H9 (cell line): Measurements from ENCODE around the gene CCDC88A. TPM values are rescaled to one million over a fixed set of nuclear protein-coding genes. Genes with fewer than 3 reads are reported as not detected.

Source experiments
- DNase-seq: peaks from one replicate; pipeline ENCODE4 v3.0.0-alpha.2; 2017
- H2AFZ ChIP-seq: one replicate; pipeline ENCODE4 v1.6.1; 2013; ENCODE audit warnings: mild to moderate bottlenecking, low read length, control low read depth, moderate library complexity
- H2AK5ac ChIP-seq: 2 replicates; pipeline ENCODE4 v1.6.1; 2013; ENCODE audit warnings: low read length, control low read depth, mixed read lengths; ENCODE audit not compliant: insufficient read length
- H2BK120ac ChIP-seq: one replicate; pipeline ENCODE4 v1.6.1; 2013; ENCODE audit warnings: low read depth, mild to moderate bottlenecking, low read length, control low read depth, inconsistent platforms; ENCODE audit not compliant: poor library complexity, severe bottlenecking
- H2BK12ac ChIP-seq: 2 replicates; pipeline ENCODE4 v1.6.1; 2013; ENCODE audit warnings: low read length, control low read depth, mixed read lengths, low read depth; ENCODE audit not compliant: insufficient read length
- H2BK15ac ChIP-seq: 2 replicates; pipeline ENCODE4 v1.6.1; 2013; ENCODE audit warnings: low read depth, low read length, control low read depth
- H2BK20ac ChIP-seq: one replicate; pipeline ENCODE4 v1.6.1; 2013; ENCODE audit warnings: low read depth, mild to moderate bottlenecking, low read length, control low read depth, inconsistent platforms; ENCODE audit not compliant: poor library complexity, severe bottlenecking
- H2BK5ac ChIP-seq: 2 replicates; pipeline ENCODE4 v1.6.1; 2013; ENCODE audit warnings: low read length, control low read depth, mixed read lengths; ENCODE audit not compliant: insufficient read length
- H3K14ac ChIP-seq: 2 replicates; pipeline ENCODE4 v1.6.1; 2013; ENCODE audit warnings: low read length, control low read depth; ENCODE audit not compliant: insufficient read depth
- H3K18ac ChIP-seq: 2 replicates; pipeline ENCODE4 v1.6.1; 2013; ENCODE audit warnings: low read depth, mild to moderate bottlenecking, mixed read lengths, low read length, control low read depth; ENCODE audit not compliant: insufficient read length
- H3K23ac ChIP-seq: 2 replicates; pipeline ENCODE4 v1.6.1; 2013; ENCODE audit warnings: low read length, control low read depth, mixed read lengths, low read depth; ENCODE audit not compliant: insufficient read length
- H3K23me2 ChIP-seq: 2 replicates; pipeline ENCODE4 v1.6.1; 2013; ENCODE audit warnings: low read depth, mild to moderate bottlenecking, mixed read lengths, low read length, control low read depth; ENCODE audit not compliant: insufficient read length, poor library complexity, severe bottlenecking
- H3K27ac ChIP-seq: 2 replicates; pipeline ENCODE4 v1.5.1; 2013; ENCODE audit warnings: low read length, control low read depth, mixed read lengths, low read depth; ENCODE audit not compliant: insufficient read length
- H3K27me3 ChIP-seq: 2 replicates; pipeline ENCODE4 v1.6.1; 2013; ENCODE audit warnings: low read length, control low read depth, inconsistent platforms; ENCODE audit not compliant: insufficient read depth
- H3K4ac ChIP-seq: 2 replicates; pipeline ENCODE4 v1.6.1; 2013; ENCODE audit warnings: low read depth, mild to moderate bottlenecking, control low read depth, inconsistent platforms, low read length, moderate library complexity
- H3K4me1 ChIP-seq: 2 replicates; pipeline ENCODE4 v1.6.1; 2013; ENCODE audit warnings: low read length, control low read depth, inconsistent platforms; ENCODE audit not compliant: insufficient read depth
- H3K4me2 ChIP-seq: 2 replicates; pipeline ENCODE4 v1.6.1; 2013; ENCODE audit warnings: low read length, control low read depth, mixed read lengths; ENCODE audit not compliant: insufficient read length, insufficient read depth
- H3K56ac ChIP-seq: 2 replicates; pipeline ENCODE4 v1.6.1; 2013; ENCODE audit warnings: low read depth, mild to moderate bottlenecking, mixed read lengths, low read length, control low read depth; ENCODE audit not compliant: insufficient read length
- H3K79me1 ChIP-seq: 2 replicates; pipeline ENCODE4 v1.6.1; 2013; ENCODE audit warnings: low read depth, mild to moderate bottlenecking, moderate library complexity, low read length, control low read depth, inconsistent platforms; ENCODE audit not compliant: insufficient read depth, poor library complexity, severe bottlenecking
- H3K79me2 ChIP-seq: 2 replicates; pipeline ENCODE4 v1.6.1; 2013; ENCODE audit warnings: low read length, control low read depth, inconsistent platforms; ENCODE audit not compliant: insufficient read depth
- H3K9ac ChIP-seq: 2 replicates; pipeline ENCODE4 v1.6.1; 2013; ENCODE audit warnings: low read length, control low read depth, mixed read lengths; ENCODE audit not compliant: insufficient read length; ENCODE audit errors: extremely low read depth
- H3K9me3 ChIP-seq: one replicate; pipeline ENCODE4 v1.6.1; 2013; ENCODE audit warnings: low read depth, low read length, inconsistent platforms; ENCODE audit not compliant: control insufficient read depth
- H3T11ph ChIP-seq: one replicate; pipeline ENCODE4 v1.6.1; 2013; ENCODE audit warnings: mild to moderate bottlenecking, low read length, control low read depth, inconsistent platforms
- H4K20me1 ChIP-seq: one replicate; pipeline ENCODE4 v1.6.1; 2013; ENCODE audit not compliant: control insufficient read depth, insufficient read length, insufficient read depth
- H4K5ac ChIP-seq: 2 replicates; pipeline ENCODE4 v1.6.1; 2013; ENCODE audit warnings: low read depth, mild to moderate bottlenecking, mixed read lengths, low read length, control low read depth; ENCODE audit not compliant: insufficient read length
- H4K8ac ChIP-seq: replicated peaks from 2 replicates; pipeline ENCODE4 v1.6.1; 2013; ENCODE audit warnings: low read length, control low read depth, mixed read lengths, low read depth; ENCODE audit not compliant: insufficient read length
- H4K91ac ChIP-seq: 2 replicates; pipeline ENCODE4 v1.6.1; 2013; ENCODE audit warnings: low read depth, mild to moderate bottlenecking, moderate library complexity, mixed read lengths, low read length, control low read depth; ENCODE audit not compliant: insufficient read length
- H3K27ac Mint-ChIP-seq, 3 experiments: 2 replicates in 2 of 3; 3 replicates in 1 of 3; pipeline ENCODE4 v1.8.0; 2020 to 2021; ENCODE audit warnings: mixed read lengths in 3 of 3, mild to moderate bottlenecking in 1 of 3, moderate library complexity in 1 of 3
- H3K27me3 Mint-ChIP-seq: 2 replicates; pipeline ENCODE4 v1.8.0; 2021; ENCODE audit warnings: low read depth, mild to moderate bottlenecking, moderate library complexity, mixed read lengths
- H3K36me3 Mint-ChIP-seq, 3 experiments: 2 replicates in 2 of 3; 3 replicates in 1 of 3; pipeline ENCODE4 v1.8.0; 2020 to 2021; ENCODE audit warnings: low read depth in 3 of 3, mixed read lengths in 3 of 3; ENCODE audit not compliant: insufficient read depth in 1 of 3
- H3K4me1 Mint-ChIP-seq, 2 experiments: 2 replicates each; pipeline ENCODE4 v1.8.0; 2020; ENCODE audit warnings: mixed read lengths in 2 of 2
- H3K4me3 Mint-ChIP-seq, 2 experiments: 2 replicates in 1 of 2; 3 replicates in 1 of 2; pipeline ENCODE4 v1.8.0; 2020 to 2021; ENCODE audit warnings: mild to moderate bottlenecking in 2 of 2, mixed read lengths in 2 of 2, moderate library complexity in 1 of 2
- H3K9me3 Mint-ChIP-seq, 2 experiments: 2 replicates in 1 of 2; 3 replicates in 1 of 2; pipeline ENCODE4 v1.8.0; 2020; ENCODE audit warnings: mild to moderate bottlenecking in 2 of 2, mixed read lengths in 2 of 2, moderate library complexity in 1 of 2
- WGBS: extraction: QIAGEN DNeasy Blood & Tissue Kit; methylation state at CpG from one replicate; pipeline ENCODE4 v1.1.7; 2013; ENCODE audit warnings: missing lambda C conversion rate, low lambda C conversion rate, mixed read lengths; ENCODE audit not compliant: insufficient read length; ENCODE audit errors: extremely low coverage; 5-methylcytosine and 5-hydroxymethylcytosine counted together
- total RNA-seq: library from RNA; stranded (reverse); gene quantifications from 2 replicates; pipeline ENCODE4 v1.2.1, GENCODE V29; 2021
- TF ChIP-seq, protein P1 (sequence below): fragments of 200-600 bp; sonication (generic); conservative IDR thresholded peaks from 3 replicates; pipeline ENCODE4 v1.8.0; 2021; ENCODE audit warnings: antibody characterized with exemption, mild to moderate bottlenecking

The CCDC88A gene
- total RNA-seq, 1 experiment from 2014 or later: 91.8 TPM

DNA sequence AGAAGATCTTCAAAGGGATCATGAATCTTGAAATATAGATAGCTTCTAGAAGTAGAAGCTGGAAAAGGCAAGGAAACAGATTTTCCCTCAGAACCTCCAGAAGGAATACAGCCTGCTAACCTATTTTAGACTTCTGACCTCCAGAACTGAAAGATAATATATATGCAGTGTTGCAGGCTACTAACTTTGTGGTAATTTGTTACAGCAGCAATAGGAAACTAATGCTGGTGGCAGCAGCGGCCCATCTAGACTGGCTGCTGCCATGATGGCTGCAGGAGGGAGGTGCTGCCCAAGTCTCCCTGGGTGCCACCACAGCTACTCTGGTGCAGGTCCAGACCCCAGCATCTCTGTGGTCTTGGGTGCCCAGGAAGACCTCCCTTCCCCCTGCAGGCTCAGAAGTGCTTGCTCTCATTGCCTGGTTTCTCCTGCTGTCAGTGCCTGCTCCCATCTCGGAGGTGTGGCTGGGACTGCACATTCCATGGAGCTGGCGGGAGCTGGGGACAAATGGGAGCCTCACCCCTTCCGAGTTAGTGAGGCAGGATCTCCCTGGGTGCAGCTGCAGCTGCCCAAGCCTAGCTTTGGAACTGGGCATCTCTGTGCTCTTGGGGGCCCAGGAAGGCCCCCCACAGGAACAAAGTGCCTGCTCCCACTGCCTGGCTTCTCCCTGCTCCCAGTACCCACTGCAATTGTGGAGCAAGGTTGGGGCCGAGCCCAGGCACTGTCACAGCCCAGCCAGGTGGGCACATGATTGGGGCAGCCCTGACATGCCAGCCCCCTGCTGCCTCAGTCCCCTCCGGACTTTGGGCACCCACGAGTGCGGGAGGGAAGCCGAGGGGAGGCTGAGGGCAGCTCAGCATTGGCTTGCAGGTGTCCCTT lies 18.1 kb upstream of the CCDC88A start:
- no peak overlapping the region for H2BK12ac ChIP-seq
- Mint-ChIP-seq H3K4me1 (no peaks in the 10 kb centered on the region), H3K27me3 (no peaks in the 10 kb centered on the region), H3K36me3 (peaks cover 8 to 12% (median 11%) of the 10 kb centered on the region in 3 experiments), H3K4me3 (no peak overlapping the region), H3K27ac (no peak overlapping the region), H3K9me3 (peaks cover 18 to 20% of the 10 kb centered on the region in 2 experiments)
- H2BK15ac ChIP-seq: no peak overlapping the region
- no peak overlapping the region for H4K8ac ChIP-seq
- H4K91ac ChIP-seq: no peak overlapping the region
- H3K27me3 ChIP-seq: no peaks in the 10 kb centered on the region
- H3K27ac ChIP-seq: no peak overlapping the region
- no peaks in the 10 kb centered on the region for H3K9me3 ChIP-seq
- DNase-seq: peak; percentile 32
- H3T11ph ChIP-seq: no peak overlapping the region
- H2AFZ ChIP-seq: no peak overlapping the region
- no peaks in the 10 kb centered on the region for H4K20me1 ChIP-seq
- H2AK5ac ChIP-seq: no peak overlapping the region
- no peak overlapping the region; the same call in 1 of the 2 replicates for H3K14ac ChIP-seq
- no peaks in the 10 kb centered on the region for H3K23me2 ChIP-seq
- TF ChIP-seq, protein P1, sequence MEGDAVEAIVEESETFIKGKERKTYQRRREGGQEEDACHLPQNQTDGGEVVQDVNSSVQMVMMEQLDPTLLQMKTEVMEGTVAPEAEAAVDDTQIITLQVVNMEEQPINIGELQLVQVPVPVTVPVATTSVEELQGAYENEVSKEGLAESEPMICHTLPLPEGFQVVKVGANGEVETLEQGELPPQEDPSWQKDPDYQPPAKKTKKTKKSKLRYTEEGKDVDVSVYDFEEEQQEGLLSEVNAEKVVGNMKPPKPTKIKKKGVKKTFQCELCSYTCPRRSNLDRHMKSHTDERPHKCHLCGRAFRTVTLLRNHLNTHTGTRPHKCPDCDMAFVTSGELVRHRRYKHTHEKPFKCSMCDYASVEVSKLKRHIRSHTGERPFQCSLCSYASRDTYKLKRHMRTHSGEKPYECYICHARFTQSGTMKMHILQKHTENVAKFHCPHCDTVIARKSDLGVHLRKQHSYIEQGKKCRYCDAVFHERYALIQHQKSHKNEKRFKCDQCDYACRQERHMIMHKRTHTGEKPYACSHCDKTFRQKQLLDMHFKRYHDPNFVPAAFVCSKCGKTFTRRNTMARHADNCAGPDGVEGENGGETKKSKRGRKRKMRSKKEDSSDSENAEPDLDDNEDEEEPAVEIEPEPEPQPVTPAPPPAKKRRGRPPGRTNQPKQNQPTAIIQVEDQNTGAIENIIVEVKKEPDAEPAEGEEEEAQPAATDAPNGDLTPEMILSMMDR: no peak
- no peak overlapping the region for H2BK20ac ChIP-seq
- H4K5ac ChIP-seq: no peak overlapping the region
- no peaks in the 10 kb centered on the region for H3K79me2 ChIP-seq
- no peaks in the 10 kb centered on the region for H3K79me1 ChIP-seq
- H3K56ac ChIP-seq: no peak overlapping the region
- H3K4ac ChIP-seq: no peak overlapping the region
- no peak overlapping the region for H2BK120ac ChIP-seq
- no peak overlapping the region for H3K18ac ChIP-seq
- no peaks in the 10 kb centered on the region for H3K4me1 ChIP-seq
- no CpG with 5 or more reads among the region's 9 CpGs for WGBS
- no peak overlapping the region for H2BK5ac ChIP-seq
- H3K23ac ChIP-seq: no peak overlapping the region
- H3K9ac ChIP-seq: no peak overlapping the region
- H3K4me2 ChIP-seq: no peak overlapping the region
